Measurements from ENCODE around the gene HMGN4. TPM values are rescaled to one million over a fixed set of nuclear protein-coding genes. Genes with fewer than 3 reads are reported as not detected.
A peak's percentile ranks its signal among the peaks of the same experiment; 100 is the strongest.

HMGN4 gene
- total and polyA plus RNA-seq, 9 of the 15 experiments (the other 6 are each of a cell fraction or from before 2014, with no cell fraction given): 35.4 to 134 (median 94.1) TPM

GRCh38 chr6:26539071-26539615 is 977 bp downstream of the HMGN4 start:
- CTCF ChIA-PET (ENCODE audit: low intra/inter-chr PET ratio): interaction anchor here (0.7 kb wide), 1 partner anchor 9 kb away, joined by 6 read pairs; no protein-coding TSS in a partner anchor
- no peaks in the 10 kb centered on the region for H3K9me1 ChIP-seq (ENCODE audit: control insufficient read depth, insufficient read depth, low read length)
- no peaks in the 10 kb centered on the region; the same call in 1 of the 2 replicates for H4K20me1 ChIP-seq (replicated peaks; ENCODE audit: control insufficient read depth, insufficient read depth, low read length)
- H3K4me3 ChIP-seq: peak overlapping the region; percentile 67
- H2AFZ ChIP-seq (ENCODE audit: low read depth, low read length): peak overlapping the region; percentile 98
- peak overlapping the region; percentile 94 for H3K4me2 ChIP-seq (ENCODE audit: insufficient read depth, low read length)
- POLR2A ChIA-PET: interaction anchor here (0.6 to 4.2 kb wide), 4 partner anchors 13 to 741 kb away, joined by 3 to 26 read pairs (median 12); no protein-coding TSS in a partner anchor
- no TSS peak for BruUV-seq (replicated peaks)
- peaks cover 45% of the 10 kb centered on the region for H3K79me2 ChIP-seq (ENCODE audit: control insufficient read depth, insufficient read depth, low read length)
- intact Hi-C loops (cut with micrococcal nuclease) (loop anchor here (5.0 kb wide), 1 partner anchor 227 kb away; no protein-coding TSS in a partner anchor), in situ Hi-C loops (cut with MboI) (no loop called here)
- 4% methylated on average over 16 of the region's 16 CpGs for WGBS (ENCODE audit: insufficient coverage, low coverage, missing lambda C conversion rate)
- ATAC-seq: no peak
- H3K9ac ChIP-seq (ENCODE audit: insufficient read depth in 1 of 2, low read depth in 2 of 2, low read length in 2 of 2): peak overlapping the region; percentile 80 to 95
- peaks cover 11 to 19% of the 10 kb centered on the region in 2 experiments for H3K4me1 ChIP-seq (replicated peaks in 1 of 2; ENCODE audit: control insufficient read depth in 2 of 2, insufficient read depth in 2 of 2, low read length in 2 of 2)
- FAIRE-seq: no peak
- no peak for DNase-seq (ENCODE audit: extremely low read depth in 1 of 4, low spot score in 3 of 4)
- H3K27me3 ChIP-seq (ENCODE audit: control insufficient read depth in 2 of 2, insufficient read depth in 2 of 2, low read length in 2 of 2): no peaks in the 10 kb centered on the region
- H3K36me3 ChIP-seq (ENCODE audit: control insufficient read depth, insufficient read depth, low read length): peaks cover 34% of the 10 kb centered on the region
- H3K9me3 ChIP-seq (replicated peaks; ENCODE audit: control insufficient read depth, insufficient read depth, low read depth, low read length): no peaks in the 10 kb centered on the region
- peak overlapping the region; percentile 86 for H3K27ac ChIP-seq (ENCODE audit: extremely low read depth, low read depth, low read length)
- TF ChIP-seq ZBTB40 (IDR thresholded peaks at IDR 0.05): 0 out of 2 replicates have a peak, but pooled peaks have one; percentile 32
- no peak for TF ChIP-seq ZBTB40 (CRISPR knock-in tag; IDR thresholded peaks at IDR 0.05)
- TF ChIP-seq RCOR1 (IDR thresholded peaks at IDR 0.05; ENCODE audit: borderline replicate concordance in 1 of 2, low read depth in 2 of 2, low read length in 2 of 2): 0 out of 4 replicates have a peak, but pooled peaks of 1 of the 2 experiments have one; percentile 13
- peak; percentile 55; the same call in 1 of the 2 replicates for TF ChIP-seq SMARCA5 (IDR thresholded peaks at IDR 0.05)
- no peak for TF ChIP-seq NRF1 (conservative IDR thresholded peaks at IDR 0.05 in 1 of 2, IDR thresholded peaks at IDR 0.05 in 1 of 2)
- no peak for TF ChIP-seq DMBX1 (CRISPR knock-in tag; IDR thresholded peaks at IDR 0.05; ENCODE audit: borderline replicate concordance)
- no peak for TF ChIP-seq ZNF512 (tag; IDR thresholded peaks at IDR 0.05)
- peak; percentile 96 for TF ChIP-seq ZNF121 (CRISPR knock-in tag; conservative IDR thresholded peaks at IDR 0.05)
- peak; percentile 66; the same call in 1 of the 2 replicates for TF ChIP-seq BCOR (IDR thresholded peaks at IDR 0.05)
- TF ChIP-seq HDAC1 (IDR thresholded peaks at IDR 0.05): peak in 1 of 2 experiments; percentile 31; a peak in 1 of 4 replicates
- TF ChIP-seq COPS2 (conservative IDR thresholded peaks at IDR 0.05): no peak
- TF ChIP-seq ARNT (IDR thresholded peaks at IDR 0.05): peak in 1 of 2 experiments; percentile 64; a peak in 1 of 4 replicates

All from K562 (cell line).